Activated naive CD4-positive, alpha-beta T cell treated with anti-CD3 and anti-CD28 coated beads, Interleukin-2, amount 50 U/mL, for 24 hours (primary cell): ENCODE data around the gene PIK3R2.

Experiments used
- H3K27ac Mint-ChIP-seq: one replicate; pipeline ENCODE4 v1.8.0; 2021; ENCODE audit warnings: mild to moderate bottlenecking, mixed read lengths
- H3K27me3 Mint-ChIP-seq: one replicate; pipeline ENCODE4 v1.8.0; 2021; ENCODE audit warnings: mixed read lengths
- H3K36me3 Mint-ChIP-seq: one replicate; pipeline ENCODE4 v1.8.0; 2021; ENCODE audit warnings: mixed read lengths
- H3K4me1 Mint-ChIP-seq: one replicate; pipeline ENCODE4 v1.8.0; 2021; ENCODE audit warnings: mixed read lengths
- H3K4me3 Mint-ChIP-seq: one replicate; pipeline ENCODE4 v1.8.0; 2021; ENCODE audit warnings: mild to moderate bottlenecking, mixed read lengths
- H3K9me3 Mint-ChIP-seq: one replicate; pipeline ENCODE4 v1.8.0; 2021; ENCODE audit warnings: mixed read lengths

Gene PIK3R2

GRCh38 chr19:18171605-18172327 lies 18.8 kb downstream of the PIK3R2 start:
- peaks cover 8% of the 10 kb centered on the region for H3K4me1 Mint-ChIP-seq
- H3K27ac Mint-ChIP-seq: no peak overlapping the region
- no peak overlapping the region for H3K4me3 Mint-ChIP-seq
- H3K36me3 Mint-ChIP-seq: peaks cover 3% of the 10 kb centered on the region
- H3K27me3 Mint-ChIP-seq: no peaks in the 10 kb centered on the region
- H3K9me3 Mint-ChIP-seq: no peaks in the 10 kb centered on the region

GRCh38 chr19:18172331-18173053 lies 19.5 kb downstream of the PIK3R2 start:
- Mint-ChIP-seq H3K27me3 (no peaks in the 10 kb centered on the region), H3K4me1 (peaks cover 8% of the 10 kb centered on the region), H3K27ac (no peak overlapping the region), H3K36me3 (peaks cover 3% of the 10 kb centered on the region), H3K9me3 (no peaks in the 10 kb centered on the region), H3K4me3 (peak overlapping the region; percentile 33)

GRCh38 chr19:18173054-18173571 lies 20.1 kb downstream of the PIK3R2 start:
- no peaks in the 10 kb centered on the region for H3K9me3 Mint-ChIP-seq
- peaks cover 2% of the 10 kb centered on the region for H3K36me3 Mint-ChIP-seq
- no peaks in the 10 kb centered on the region for H3K27me3 Mint-ChIP-seq
- no peak overlapping the region for H3K27ac Mint-ChIP-seq
- H3K4me3 Mint-ChIP-seq: peak overlapping the region; percentile 85
- peaks cover 6% of the 10 kb centered on the region for H3K4me1 Mint-ChIP-seq

GRCh38 chr19:18173572-18174288 lies 20.8 kb downstream of the PIK3R2 start, which contains the start of gene IFI30:
Gene IFI30, plus strand, starts transcription at chr19:18173813. Its CDS starts 29 bp downstream, at chr19:18173842.
- Mint-ChIP-seq H3K4me1 (peaks cover 5% of the 10 kb centered on the region), H3K27ac (peak within 1 kb of the TSS; percentile 79), H3K27me3 (no peaks in the 10 kb centered on the region), H3K9me3 (no peaks in the 10 kb centered on the region), H3K4me3 (peak within 1 kb of the TSS; percentile 85), H3K36me3 (no peaks in the 10 kb centered on the region)

GRCh38 chr19:18174983-18175382 lies 22.0 kb downstream of the PIK3R2 start:
- no peaks in the 10 kb centered on the region for H3K27me3 Mint-ChIP-seq
- H3K4me3 Mint-ChIP-seq: peak overlapping the region; percentile 39
- no peaks in the 10 kb centered on the region for H3K36me3 Mint-ChIP-seq
- H3K9me3 Mint-ChIP-seq: no peaks in the 10 kb centered on the region
- H3K27ac Mint-ChIP-seq: no peak overlapping the region
- H3K4me1 Mint-ChIP-seq: peaks cover 5% of the 10 kb centered on the region

- Mint-ChIP-seq H3K9me3 (no peaks in the 10 kb centered on the region), H3K4me3 (no peak overlapping the region), H3K4me1 (peaks cover 5% of the 10 kb centered on the region), H3K27me3 (no peaks in the 10 kb centered on the region), H3K27ac (no peak overlapping the region), H3K36me3 (no peaks in the 10 kb centered on the region)
Measured at GRCh38 chr19:18176367-18177310, 23.7 kb downstream of the PIK3R2 start.

- no peak overlapping the region for H3K27ac Mint-ChIP-seq
- H3K9me3 Mint-ChIP-seq: no peaks in the 10 kb centered on the region
- no peaks in the 10 kb centered on the region for H3K4me1 Mint-ChIP-seq
- no peaks in the 10 kb centered on the region for H3K36me3 Mint-ChIP-seq
- no peak overlapping the region for H3K4me3 Mint-ChIP-seq
- H3K27me3 Mint-ChIP-seq: no peaks in the 10 kb centered on the region
Measured at GRCh38 chr19:18179957-18180356, 27.0 kb downstream of the PIK3R2 start.

GRCh38 chr19:18183529-18183928 lies 30.6 kb downstream of the PIK3R2 start:
- Mint-ChIP-seq H3K4me1 (no peaks in the 10 kb centered on the region), H3K27me3 (peaks cover 1% of the 10 kb centered on the region), H3K4me3 (no peak overlapping the region), H3K36me3 (no peaks in the 10 kb centered on the region), H3K27ac (no peak overlapping the region), H3K9me3 (no peaks in the 10 kb centered on the region)

- Mint-ChIP-seq H3K4me1 (no peaks in the 10 kb centered on the region), H3K27ac (no peak overlapping the region), H3K9me3 (no peaks in the 10 kb centered on the region), H3K4me3 (no peak overlapping the region), H3K27me3 (peaks cover 1% of the 10 kb centered on the region), H3K36me3 (no peaks in the 10 kb centered on the region)
Measured at GRCh38 chr19:18185538-18185937, 32.6 kb downstream of the PIK3R2 start.

- H3K27me3 Mint-ChIP-seq: peaks cover 1% of the 10 kb centered on the region
- H3K4me3 Mint-ChIP-seq: no peak overlapping the region
- no peak overlapping the region for H3K27ac Mint-ChIP-seq
- H3K36me3 Mint-ChIP-seq: no peaks in the 10 kb centered on the region
- H3K9me3 Mint-ChIP-seq: no peaks in the 10 kb centered on the region
- peaks cover 20% of the 10 kb centered on the region for H3K4me1 Mint-ChIP-seq
Measured at GRCh38 chr19:18190278-18190677, 37.3 kb downstream of the PIK3R2 start.

GRCh38 chr19:18191640-18192062 lies 38.7 kb downstream of the PIK3R2 start:
- H3K9me3 Mint-ChIP-seq: no peaks in the 10 kb centered on the region
- peaks cover 20% of the 10 kb centered on the region for H3K4me1 Mint-ChIP-seq
- peak overlapping the region; percentile 69 for H3K27ac Mint-ChIP-seq
- no peaks in the 10 kb centered on the region for H3K36me3 Mint-ChIP-seq
- peak overlapping the region; percentile 88 for H3K4me3 Mint-ChIP-seq
- no peaks in the 10 kb centered on the region for H3K27me3 Mint-ChIP-seq

GRCh38 chr19:18192673-18193387 lies 39.9 kb downstream of the PIK3R2 start, which contains the start of gene MPV17L2:
Gene MPV17L2, plus strand, starts transcription at chr19:18193218. Its CDS starts 64 bp downstream, at chr19:18193282.
- no peaks in the 10 kb centered on the region for H3K36me3 Mint-ChIP-seq
- peak within 1 kb of the TSS; percentile 88 for H3K4me3 Mint-ChIP-seq
- no peaks in the 10 kb centered on the region for H3K27me3 Mint-ChIP-seq
- H3K27ac Mint-ChIP-seq: peak within 1 kb of the TSS; percentile 69
- H3K9me3 Mint-ChIP-seq: no peaks in the 10 kb centered on the region
- H3K4me1 Mint-ChIP-seq: peaks cover 20% of the 10 kb centered on the region

GRCh38 chr19:18193388-18194180 lies 40.6 kb downstream of the PIK3R2 start:
- H3K36me3 Mint-ChIP-seq: no peaks in the 10 kb centered on the region
- H3K27ac Mint-ChIP-seq: peak overlapping the region; percentile 69
- peaks cover 20% of the 10 kb centered on the region for H3K4me1 Mint-ChIP-seq
- peak overlapping the region; percentile 88 for H3K4me3 Mint-ChIP-seq
- H3K9me3 Mint-ChIP-seq: no peaks in the 10 kb centered on the region
- H3K27me3 Mint-ChIP-seq: no peaks in the 10 kb centered on the region
